ENCODE results near the gene USP17L15.
"Not testable (repeated sequence)": the region's sequence is repeated elsewhere in the genome, so short reads cannot be mapped to it uniquely, and the experiment has no call there.

The USP17L15 gene

GRCh38 chr4:9234085-9234484, at the start of gene USP17L15:
TSS of gene USP17L15 (plus strand) at chr4:9234385. CDS start at chr4:9234385, 0 bp downstream.
- not testable (repeated sequence) for DNase-seq (ENCODE audit: low read depth in 2 of 2)

- not testable (repeated sequence) for DNase-seq (ENCODE audit: low read depth in 2 of 2)
These were observed 23.8 kb upstream of the USP17L15 start, which contains the start of gene USP17L10 for GRCh38 chr4:9210357-9210756. TSS of gene USP17L10 (plus strand) at chr4:9210657. CDS start at chr4:9210657, 0 bp downstream.

- not testable (repeated sequence) for DNase-seq (ENCODE audit: low read depth in 2 of 2)
These were observed 19.5 kb upstream of the USP17L15 start for GRCh38 chr4:9214701-9215100.

- DNase-seq (ENCODE audit: low read depth in 2 of 2): not testable (repeated sequence)
These were observed 19.1 kb upstream of the USP17L15 start, which contains the start of gene USP17L11 for GRCh38 chr4:9215105-9215504. TSS of gene USP17L11 (plus strand) at chr4:9215405. CDS start at chr4:9215405, 0 bp downstream.

GRCh38 chr4:9219852-9220251, 14.3 kb upstream of the USP17L15 start, which contains the start of gene USP17L12:
TSS of gene USP17L12 (plus strand) at chr4:9220152. CDS start at chr4:9220152, 0 bp downstream.
- not testable (repeated sequence) for DNase-seq (ENCODE audit: low read depth in 2 of 2)

GRCh38 chr4:9224596-9224995, 9.6 kb upstream of the USP17L15 start, which contains the start of gene USP17L13:
TSS of gene USP17L13 (plus strand) at chr4:9224896. CDS start at chr4:9224896, 0 bp downstream.
- DNase-seq (ENCODE audit: low read depth in 2 of 2): not testable (repeated sequence)

- not testable (repeated sequence) for DNase-seq (ENCODE audit: low read depth in 2 of 2)
These were observed 3.9 kb upstream of the USP17L15 start for GRCh38 chr4:9230249-9230648.

GRCh38 chr4:9238461-9238860, 4.3 kb downstream of the USP17L15 start:
- not testable (repeated sequence) for DNase-seq (ENCODE audit: low read depth in 2 of 2)

GRCh38 chr4:9243579-9243978, 9.4 kb downstream of the USP17L15 start, which contains the start of gene USP17L17:
TSS of gene USP17L17 (plus strand) at chr4:9243879. CDS start at chr4:9243879, 0 bp downstream.
- DNase-seq (ENCODE audit: low read depth in 2 of 2): not testable (repeated sequence)

- DNase-seq (ENCODE audit: low read depth in 2 of 2): not testable (repeated sequence)
These were observed 13.9 kb downstream of the USP17L15 start, which contains the start of gene USP17L18 for GRCh38 chr4:9247953-9248680. TSS of gene USP17L18 (plus strand) at chr4:9248630. CDS start at chr4:9248630, 0 bp downstream.

- not testable (repeated sequence) for DNase-seq (ENCODE audit: low read depth in 2 of 2)
These were observed 18.9 kb downstream of the USP17L15 start, which contains the start of gene USP17L19 for GRCh38 chr4:9253078-9253477. TSS of gene USP17L19 (plus strand) at chr4:9253378. CDS start at chr4:9253378, 0 bp downstream.

GRCh38 chr4:9257824-9258223, 23.6 kb downstream of the USP17L15 start, which contains the start of gene USP17L20:
TSS of gene USP17L20 (plus strand) at chr4:9258124. CDS start at chr4:9258124, 0 bp downstream.
- not testable (repeated sequence) for DNase-seq (ENCODE audit: low read depth in 2 of 2)

GRCh38 chr4:9262572-9262971, 28.4 kb downstream of the USP17L15 start, which contains the start of gene USP17L21:
TSS of gene USP17L21 (plus strand) at chr4:9262872. CDS start at chr4:9262872, 0 bp downstream.
- DNase-seq (ENCODE audit: low read depth in 2 of 2): not testable (repeated sequence)

GRCh38 chr4:9267319-9267718, 33.1 kb downstream of the USP17L15 start, which contains the start of gene USP17L22:
TSS of gene USP17L22 (plus strand) at chr4:9267619. CDS start at chr4:9267619, 0 bp downstream.
- DNase-seq (ENCODE audit: low read depth in 2 of 2): not testable (repeated sequence)

GRCh38 chr4:9271719-9272118, 37.5 kb downstream of the USP17L15 start:
- DNase-seq (ENCODE audit: low read depth in 2 of 2): not testable (repeated sequence)
